Keratinocyte (primary cell): Measurements from ENCODE around the gene RPRD1B. TPM values are rescaled to one million over a fixed set of nuclear protein-coding genes. Genes with fewer than 3 reads are reported as not detected.

Source experiments
- DNase-seq: peaks from one replicate; pipeline ENCODE4 v3.0.0-alpha.2; 2011; ENCODE audit warnings: low read depth, missing footprints, low spot score
- FAIRE-seq: peaks from 2 replicates; lab custom pipeline; 2011; peaks lifted over from hg19 to GRCh38; lab: Jason Lieb, UNC
- H2AFZ ChIP-seq: 2 replicates; pipeline ENCODE4 v1.6.0; 2012; ENCODE audit warnings: low read length, control low read depth, inconsistent platforms; ENCODE audit not compliant: control insufficient read depth
- H3K27ac ChIP-seq: 2 replicates; pipeline ENCODE4 v1.5.1; 2011; ENCODE audit warnings: low read length; ENCODE audit not compliant: control insufficient read depth, insufficient read depth
- H3K27me3 ChIP-seq: 3 replicates; pipeline ENCODE4 v1.6.0; 2011; ENCODE audit warnings: low read length; ENCODE audit not compliant: control insufficient read depth, insufficient read depth; ENCODE audit errors: extremely low read depth
- H3K36me3 ChIP-seq, 2 experiments: 2 replicates in 1 of 2; 3 replicates in 1 of 2; pipeline ENCODE4 v1.5.1; 2011; ENCODE audit warnings: low read length in 2 of 2, mild to moderate bottlenecking in 1 of 2; ENCODE audit not compliant: control insufficient read depth in 2 of 2, insufficient read depth in 2 of 2; ENCODE audit errors: extremely low read depth in 1 of 2
- H3K4me1 ChIP-seq: 3 replicates; pipeline ENCODE4 v1.5.1; 2011; ENCODE audit warnings: low read length; ENCODE audit not compliant: control insufficient read depth, insufficient read depth; ENCODE audit errors: extremely low read depth
- H3K4me2 ChIP-seq: 3 replicates; pipeline ENCODE4 v1.6.0; 2011; ENCODE audit warnings: low read depth, low read length; ENCODE audit not compliant: control insufficient read depth, insufficient read depth; ENCODE audit errors: extremely low read depth
- H3K4me3 ChIP-seq, 3 experiments: fragments of 200-600 bp in 1 of 3; sonication (generic) in 1 of 3; 2 replicates in 2 of 3; 3 replicates in 1 of 3; pipeline ENCODE4 v1.5.1; 2011 to 2016; ENCODE audit warnings: low read length in 3 of 3, mild to moderate bottlenecking in 3 of 3, control low read depth in 2 of 3, inconsistent platforms in 1 of 3, low read depth in 1 of 3, mixed read lengths in 1 of 3, mixed run types in 1 of 3, moderate library complexity in 1 of 3; ENCODE audit not compliant: control insufficient read depth in 2 of 3, insufficient read depth in 2 of 3; ENCODE audit errors: extremely low read depth in 1 of 3
- H3K79me2 ChIP-seq: 2 replicates; pipeline ENCODE4 v1.6.0; 2012; ENCODE audit warnings: low read length; ENCODE audit not compliant: control insufficient read depth, insufficient read depth
- H3K9ac ChIP-seq: 3 replicates; pipeline ENCODE4 v1.6.0; 2011; ENCODE audit warnings: low read length; ENCODE audit not compliant: control insufficient read depth, insufficient read depth; ENCODE audit errors: extremely low read depth
- H3K9me1 ChIP-seq: 3 replicates; pipeline ENCODE4 v1.6.0; 2011; ENCODE audit warnings: low read length; ENCODE audit not compliant: control insufficient read depth, insufficient read depth; ENCODE audit errors: extremely low read depth
- H3K9me3 ChIP-seq: 2 replicates; pipeline ENCODE4 v1.5.1; 2012; ENCODE audit warnings: low read depth, low read length; ENCODE audit not compliant: control insufficient read depth
- H4K20me1 ChIP-seq: 3 replicates; pipeline ENCODE4 v1.6.0; 2011; ENCODE audit warnings: low read length; ENCODE audit not compliant: control insufficient read depth, insufficient read depth; ENCODE audit errors: extremely low read depth
- EZH2 ChIP-seq: IDR thresholded peaks from one replicate; pipeline ENCODE4 v1.6.1; 2012; ENCODE audit warnings: inconsistent platforms, mild to moderate bottlenecking, low read length, moderate library complexity
- dilution Hi-C: fragments of 300-500 bp; cut with MboI; formaldehyde crosslinking; loops from one replicate; pipeline ENCODE4 v1.7.0; 2020; ENCODE audit warnings: low sequenced_read_pairs; ENCODE audit not compliant: extremely low pct_ligation_motif_present
- polyA plus RNA-seq, 5 experiments: library from polyadenylated mRNA; depleted of rRNA in 3 of 5; stranded (reverse) in 3 of 5; stranded (forward) in 1 of 5; unstranded in 1 of 5; fragments of >200 nt; gene quantifications; 1 replicate in 1 of 5; 2 replicates in 3 of 5; 3 replicates in 1 of 5; pipeline versions ENCODE4 v1.2.1 to v1.2.3, GENCODE V29; 2011 to 2012; ENCODE audit warnings: missing spikeins in 2 of 5, low read depth in 1 of 5, low replicate concordance in 1 of 5
- TF ChIP-seq, protein P1 (sequence below), 3 experiments: IDR thresholded peaks in 1 of 3; conservative IDR thresholded peaks in 1 of 3; optimal IDR thresholded peaks in 1 of 3; 2 replicates in 2 of 3; 3 replicates in 1 of 3; pipeline versions ENCODE3 to v1.5.1; 2011; ENCODE audit warnings: low read length in 3 of 3, mild to moderate bottlenecking in 3 of 3, moderate library complexity in 2 of 3, control low read depth in 1 of 3, inconsistent platforms in 1 of 3; ENCODE audit not compliant: insufficient read depth in 2 of 3; ENCODE audit errors: extremely low read depth in 1 of 3

Gene RPRD1B
- polyA plus RNA-seq, 1 donor (not counting 4 experiments of a cell fraction or from before 2014, with no cell fraction given), result 19.9 TPM

DNA sequence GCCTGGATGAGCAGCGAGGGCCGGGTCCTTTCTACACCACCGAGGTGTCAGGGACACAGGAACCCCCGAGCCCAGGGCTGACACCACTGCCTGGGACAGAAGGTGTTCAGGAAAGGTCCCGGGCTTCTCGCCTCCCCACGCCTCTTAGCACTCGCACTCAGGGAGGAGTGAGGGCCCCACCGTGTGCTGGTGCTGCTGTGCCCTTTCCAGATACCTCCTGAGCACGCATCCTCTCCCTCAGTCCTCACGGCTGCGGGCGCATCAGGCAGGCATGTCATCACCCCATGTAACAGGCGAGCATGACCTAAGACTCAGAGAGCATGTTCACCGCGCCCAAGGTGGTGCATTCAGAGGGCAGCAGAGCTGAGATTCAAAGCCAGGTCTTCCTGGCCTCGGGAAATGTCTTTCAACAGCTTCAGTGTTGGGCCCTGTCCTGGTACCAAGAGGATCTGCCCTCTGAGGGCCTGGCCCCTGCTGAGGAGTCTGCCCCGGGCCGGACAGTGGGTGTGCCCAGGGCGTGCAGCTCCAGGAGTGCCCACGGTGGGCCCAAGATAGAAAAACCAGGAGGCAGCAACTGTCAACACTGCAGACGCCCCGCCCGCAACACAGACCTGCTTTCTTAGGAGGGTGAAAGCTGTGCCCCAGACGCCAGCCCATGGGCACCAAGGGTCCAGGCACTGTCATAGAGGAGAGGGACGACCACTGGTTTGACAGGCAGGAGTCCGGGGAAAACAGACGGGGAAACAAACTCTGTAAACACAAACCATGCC, 102.3 kb downstream of the RPRD1B start:
- Histone ChIP-seq H3K9ac (no peak overlapping the region), H3K9me1 (no peaks in the 10 kb centered on the region), H2AFZ (no peak overlapping the region), H3K4me3 (no peak overlapping the region), H3K4me1 (peaks cover 13% of the 10 kb centered on the region), H3K79me2 (no peaks in the 10 kb centered on the region), H3K27ac (no peak overlapping the region), H3K27me3 (no peaks in the 10 kb centered on the region), H3K36me3 (peaks cover 0 to 2% of the 10 kb centered on the region in 2 experiments), H4K20me1 (no peaks in the 10 kb centered on the region), H3K4me2 (no peak overlapping the region), H3K9me3 (no peaks in the 10 kb centered on the region)
- FAIRE-seq (no peak), DNase-seq (no peak)
- TF ChIP-seq, protein P1, sequence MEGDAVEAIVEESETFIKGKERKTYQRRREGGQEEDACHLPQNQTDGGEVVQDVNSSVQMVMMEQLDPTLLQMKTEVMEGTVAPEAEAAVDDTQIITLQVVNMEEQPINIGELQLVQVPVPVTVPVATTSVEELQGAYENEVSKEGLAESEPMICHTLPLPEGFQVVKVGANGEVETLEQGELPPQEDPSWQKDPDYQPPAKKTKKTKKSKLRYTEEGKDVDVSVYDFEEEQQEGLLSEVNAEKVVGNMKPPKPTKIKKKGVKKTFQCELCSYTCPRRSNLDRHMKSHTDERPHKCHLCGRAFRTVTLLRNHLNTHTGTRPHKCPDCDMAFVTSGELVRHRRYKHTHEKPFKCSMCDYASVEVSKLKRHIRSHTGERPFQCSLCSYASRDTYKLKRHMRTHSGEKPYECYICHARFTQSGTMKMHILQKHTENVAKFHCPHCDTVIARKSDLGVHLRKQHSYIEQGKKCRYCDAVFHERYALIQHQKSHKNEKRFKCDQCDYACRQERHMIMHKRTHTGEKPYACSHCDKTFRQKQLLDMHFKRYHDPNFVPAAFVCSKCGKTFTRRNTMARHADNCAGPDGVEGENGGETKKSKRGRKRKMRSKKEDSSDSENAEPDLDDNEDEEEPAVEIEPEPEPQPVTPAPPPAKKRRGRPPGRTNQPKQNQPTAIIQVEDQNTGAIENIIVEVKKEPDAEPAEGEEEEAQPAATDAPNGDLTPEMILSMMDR (optimal IDR thresholded peaks at IDR 0.05 in 1 of 3, IDR thresholded peaks at IDR 0.05 in 1 of 3, conservative IDR thresholded peaks at IDR 0.05 in 1 of 3; ENCODE audit: extremely low read depth in 1 of 3, insufficient read depth in 2 of 3, low read length in 3 of 3), result no peak
- no peak for TF ChIP-seq EZH2
- dilution Hi-C loops, result no loop called here

- Histone ChIP-seq H3K9me1 (no peaks in the 10 kb centered on the region), H3K27me3 (no peaks in the 10 kb centered on the region), H4K20me1 (no peaks in the 10 kb centered on the region), H3K9me3 (no peaks in the 10 kb centered on the region), H3K4me3 (no peak overlapping the region), H3K36me3 (peaks cover 0 to 2% of the 10 kb centered on the region in 2 experiments), H3K27ac (no peak overlapping the region), H3K4me1 (peaks cover 8% of the 10 kb centered on the region), H3K4me2 (no peak overlapping the region), H2AFZ (no peak overlapping the region), H3K79me2 (no peaks in the 10 kb centered on the region), H3K9ac (no peak overlapping the region)
- FAIRE-seq (no peak), DNase-seq (no peak)
- no peak for TF ChIP-seq EZH2
- TF ChIP-seq, protein P1 (optimal IDR thresholded peaks at IDR 0.05 in 1 of 3, IDR thresholded peaks at IDR 0.05 in 1 of 3, conservative IDR thresholded peaks at IDR 0.05 in 1 of 3; ENCODE audit: extremely low read depth in 1 of 3, insufficient read depth in 2 of 3, low read length in 3 of 3), result no peak
- dilution Hi-C loops, result no loop called here
These were observed 103.1 kb downstream of the RPRD1B start for GRCh38 chr20:38136421-38137245.
